GM18870 (cell line): ENCODE results near the gene NR3C1.
A peak's percentile ranks its signal among the peaks of the same experiment; 100 is the strongest.

ENCODE experiments used
- ATAC-seq: cut with Tn5 transposase; IDR thresholded peaks from one replicate; pipeline ENCODE4 v1.9.1; 2021; ENCODE audit warnings: moderate library complexity; ENCODE audit not compliant: unreplicated experiment

The NR3C1 gene

DNA sequence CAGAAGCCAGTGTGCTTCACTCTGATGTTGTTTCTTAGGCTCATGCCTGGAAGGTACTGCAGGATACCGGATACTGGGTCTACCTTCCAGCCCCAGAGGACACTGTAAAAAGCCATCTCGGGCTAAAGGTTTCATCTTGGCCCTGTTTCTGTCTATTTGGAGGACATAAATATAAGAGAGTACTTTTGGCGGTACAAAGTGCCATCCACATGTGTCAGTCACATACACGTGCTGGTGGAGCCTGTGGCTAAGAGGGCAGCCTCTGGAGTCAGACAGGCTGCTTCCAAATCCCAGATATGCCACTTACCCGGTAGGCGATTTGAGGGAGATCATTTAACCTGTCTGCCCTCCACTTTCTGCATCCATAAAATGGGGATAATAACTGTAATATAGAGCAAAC, 160.4 kb downstream of the NR3C1 start:
- ATAC-seq: no peak

DNA sequence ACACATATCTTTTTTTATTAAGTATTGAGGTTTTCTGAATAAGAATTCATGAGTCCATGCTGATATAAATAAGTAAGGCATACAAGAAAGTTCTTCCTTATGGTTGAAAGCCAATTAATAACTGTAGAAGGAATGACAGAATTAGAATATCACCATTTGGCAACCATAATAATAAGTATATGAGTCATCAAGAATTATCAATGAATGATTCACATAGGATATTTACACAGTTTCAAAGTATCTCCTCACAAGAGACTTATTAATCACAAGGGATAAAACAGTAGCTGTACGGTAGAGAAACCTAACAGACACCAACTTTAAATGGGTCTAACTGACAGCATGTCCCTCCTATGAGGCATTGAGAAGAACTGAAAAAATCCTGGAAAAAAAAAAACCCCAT, 161.6 kb downstream of the NR3C1 start:
- no peak for ATAC-seq

DNA sequence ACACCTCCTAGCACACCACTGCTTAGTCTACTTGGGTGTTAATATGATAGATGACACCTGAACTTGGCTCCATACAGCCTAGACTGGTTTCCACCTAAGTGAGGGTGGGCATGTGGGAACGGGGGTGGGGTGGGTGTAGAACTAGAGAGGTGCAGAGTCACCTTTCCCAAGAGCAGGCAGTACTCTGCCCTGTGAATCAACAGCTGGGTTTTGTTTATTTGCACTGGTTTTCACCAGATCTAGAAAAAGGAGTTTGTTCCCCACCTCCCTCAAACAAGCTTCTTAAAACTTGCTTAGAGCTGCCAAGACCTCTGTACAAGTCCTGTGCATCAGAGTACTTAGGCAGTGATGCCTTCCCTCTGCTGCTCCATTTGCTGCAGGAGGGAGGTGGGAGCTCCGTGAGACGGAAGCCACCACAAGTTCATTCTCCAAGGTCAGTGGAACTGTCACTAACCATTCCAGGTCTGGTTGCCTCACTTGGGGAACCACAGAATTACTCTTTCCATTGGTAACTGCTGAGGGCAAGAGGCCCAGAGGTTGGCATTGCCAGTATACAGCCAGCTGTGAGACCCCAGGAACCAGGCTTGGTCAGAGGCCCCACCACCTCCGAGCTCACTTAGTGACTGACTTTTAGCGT, 163.5 kb downstream of the NR3C1 start:
- ATAC-seq: no peak

DNA sequence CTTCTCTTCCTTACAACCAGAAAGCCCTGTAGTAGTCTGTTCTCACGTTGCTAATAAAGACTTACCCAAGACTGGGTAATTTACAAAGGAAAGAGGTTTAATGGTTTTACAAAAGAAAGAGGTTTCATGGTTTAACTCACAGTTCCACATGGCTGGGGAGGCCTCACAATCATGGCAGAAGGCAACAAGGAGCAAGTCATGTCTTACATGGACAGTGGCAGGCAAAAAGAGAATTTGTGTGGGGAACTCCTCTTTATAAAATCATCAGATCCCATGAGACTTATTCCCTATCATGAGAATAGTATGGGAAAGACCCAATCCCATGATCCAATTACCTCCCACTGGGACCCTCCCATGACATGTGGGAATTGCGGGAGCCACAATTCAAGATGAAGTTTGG, 164.9 kb downstream of the NR3C1 start:
- ATAC-seq: no peak

DNA sequence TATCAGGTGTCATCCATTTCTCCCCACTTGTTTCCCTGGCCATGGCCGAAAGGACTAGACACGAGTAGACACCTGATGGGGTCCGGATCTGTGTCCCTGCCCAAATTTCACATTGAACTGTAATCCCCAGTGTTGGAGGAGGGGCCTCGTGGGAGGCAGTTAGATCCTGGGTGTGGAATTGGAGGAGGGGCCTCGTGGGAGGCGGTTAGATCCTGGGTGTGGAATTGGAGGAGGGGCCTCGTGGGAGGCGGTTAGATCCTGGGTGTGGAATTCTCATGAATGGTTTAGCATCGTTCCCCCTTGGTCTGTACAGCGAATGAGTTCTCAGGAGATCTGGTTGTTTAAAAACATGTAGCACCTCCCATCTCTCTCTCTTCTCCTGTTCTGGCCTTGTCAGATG, 165.8 kb downstream of the NR3C1 start:
- ATAC-seq: no peak

DNA sequence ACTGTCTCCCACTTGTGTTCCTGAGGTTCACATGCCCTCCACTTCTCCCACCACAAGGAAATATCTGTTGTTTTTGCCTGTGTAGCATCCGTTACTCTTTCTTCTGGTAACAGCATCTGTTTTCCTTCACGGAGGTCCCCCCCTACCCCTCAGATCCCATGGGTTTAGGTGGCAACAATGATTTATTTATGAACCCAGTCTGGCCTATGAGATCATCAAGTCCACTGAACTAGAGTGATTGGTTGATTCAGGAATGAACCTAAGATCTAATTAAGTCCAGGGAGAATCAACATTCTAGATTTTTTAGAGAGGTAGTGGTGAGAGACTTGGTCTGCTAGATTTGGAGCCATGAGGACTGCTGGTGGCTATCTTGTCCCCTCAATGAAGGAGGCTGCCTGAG, 166.8 kb downstream of the NR3C1 start:
- no peak for ATAC-seq

DNA sequence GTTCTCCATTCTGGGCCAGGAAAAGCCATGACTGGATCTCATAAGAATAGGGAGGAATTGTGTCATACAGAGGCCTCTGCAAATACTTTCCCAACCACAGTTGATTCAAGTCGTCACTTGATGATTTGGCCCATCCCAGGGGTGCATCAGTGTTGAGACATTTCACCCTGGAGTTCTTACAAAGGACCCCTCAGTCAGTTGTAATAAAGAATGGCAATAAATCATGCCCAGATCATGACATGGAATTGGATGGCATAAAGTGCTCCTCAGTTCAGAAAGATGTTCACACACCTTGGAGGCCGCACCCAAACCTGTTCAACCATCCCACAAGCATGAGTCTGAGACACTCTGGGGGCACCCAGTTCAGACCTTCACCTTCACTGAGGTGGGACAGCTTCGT, 168.1 kb downstream of the NR3C1 start:
- ATAC-seq: no peak

DNA sequence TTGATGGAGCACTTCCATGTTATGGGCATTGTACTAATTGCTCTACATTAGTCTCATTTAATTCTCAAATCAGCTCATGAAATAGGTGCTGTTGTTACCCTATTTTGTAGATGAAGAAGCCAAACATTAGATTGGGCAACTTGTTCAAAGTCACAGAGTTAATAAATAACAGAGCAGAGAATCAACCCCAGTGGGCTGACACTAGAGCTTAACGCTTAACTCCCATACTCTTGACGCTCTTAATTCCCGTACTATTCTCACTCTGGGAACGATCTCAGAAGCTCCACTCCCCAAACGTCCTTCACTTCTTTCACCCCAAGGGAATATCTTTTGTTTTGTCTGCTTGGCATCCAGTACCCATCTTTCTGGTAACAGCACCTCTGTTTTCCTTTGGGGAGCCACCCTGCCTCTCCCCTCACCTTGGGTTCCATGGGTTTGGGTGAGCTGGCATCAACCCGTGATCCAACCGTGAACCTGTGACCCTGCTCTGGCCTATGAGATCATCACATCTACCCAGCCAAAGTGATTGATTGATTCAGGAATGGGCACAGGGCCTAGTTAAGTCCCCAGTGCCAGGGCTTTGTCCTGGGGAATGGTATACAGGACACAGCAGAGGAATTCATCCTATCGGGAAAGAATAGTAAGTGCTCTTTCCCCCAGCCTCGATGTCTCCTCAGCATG, 169.2 kb downstream of the NR3C1 start:
- ATAC-seq: no peak

DNA sequence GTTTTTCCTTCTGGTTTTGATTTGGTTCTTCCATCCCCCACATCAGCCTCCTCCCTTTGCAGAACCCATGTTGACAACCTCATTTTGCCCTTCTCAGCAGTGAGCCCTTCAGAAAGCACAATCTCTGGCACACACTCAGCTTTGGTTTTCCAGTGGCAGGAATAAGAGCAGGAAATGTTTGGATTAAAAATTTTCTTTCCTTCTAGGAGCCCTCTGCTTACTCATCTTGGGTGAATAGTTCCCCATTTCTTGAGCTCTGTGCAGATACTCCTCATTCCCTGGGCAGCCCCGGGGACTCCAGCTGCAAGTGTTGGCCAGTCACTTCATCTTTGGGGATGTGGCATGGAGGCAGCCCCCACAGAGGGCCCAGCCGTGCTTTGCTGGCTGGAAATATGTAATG, 170.5 kb downstream of the NR3C1 start:
- ATAC-seq: no peak

DNA sequence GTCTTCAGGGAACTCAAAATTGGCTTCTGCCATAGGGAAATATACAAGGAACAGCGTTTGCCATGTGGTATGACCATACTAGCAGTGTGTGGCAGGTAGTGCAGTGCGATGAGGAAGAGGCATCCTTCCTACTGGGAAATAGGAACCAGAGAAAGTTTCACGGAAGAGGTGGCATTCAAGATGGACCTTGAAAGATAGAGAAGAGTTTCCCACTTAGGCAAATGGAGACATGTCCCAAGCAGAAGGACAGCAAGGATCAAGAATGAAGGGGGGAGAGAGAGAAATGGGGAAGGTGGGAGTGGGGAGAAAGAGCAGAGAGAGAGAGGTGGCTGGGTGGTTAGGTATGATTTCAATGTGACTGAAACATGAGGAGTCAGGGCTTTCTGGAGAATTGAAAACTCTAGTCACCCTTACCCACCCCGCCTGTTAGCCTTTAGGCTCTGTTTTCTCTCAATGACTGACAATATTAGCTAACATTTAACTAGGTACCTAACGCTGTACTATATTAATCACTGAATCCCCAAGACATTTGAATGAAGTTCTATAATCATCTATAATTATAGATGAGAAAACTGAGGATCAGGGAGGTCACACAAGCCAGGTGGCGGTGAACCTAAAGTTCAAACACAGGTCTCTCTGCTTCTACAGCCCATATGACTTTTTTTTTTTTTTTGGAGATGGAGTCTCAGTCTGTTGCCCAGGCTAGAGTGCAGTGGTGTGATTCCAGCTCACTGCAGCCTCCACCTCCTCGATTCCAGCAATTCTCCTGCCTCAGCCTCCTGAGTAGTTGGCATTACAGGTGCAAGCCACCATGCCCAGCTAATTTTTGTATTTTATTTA, 171.3 kb downstream of the NR3C1 start:
- ATAC-seq: no peak

DNA sequence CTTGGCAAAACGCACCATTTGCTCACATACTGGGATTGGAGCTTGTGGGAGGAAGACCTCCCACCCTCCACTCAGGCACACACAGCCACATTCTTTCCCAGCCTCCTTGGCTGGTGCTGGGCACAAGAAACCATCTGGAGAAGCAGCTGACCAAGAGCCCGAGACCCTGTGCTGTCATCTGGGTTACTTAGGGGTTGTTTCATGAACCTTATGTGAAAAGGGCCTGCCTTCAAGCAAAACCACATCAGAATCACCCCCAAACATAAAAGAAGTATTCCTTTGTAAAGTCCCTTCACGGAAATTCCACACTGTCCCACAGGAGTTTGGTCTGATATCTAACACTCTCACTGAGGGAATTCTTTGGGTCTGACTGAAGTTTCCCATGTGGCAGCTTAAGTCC, 172.1 kb downstream of the NR3C1 start:
- no peak for ATAC-seq

DNA sequence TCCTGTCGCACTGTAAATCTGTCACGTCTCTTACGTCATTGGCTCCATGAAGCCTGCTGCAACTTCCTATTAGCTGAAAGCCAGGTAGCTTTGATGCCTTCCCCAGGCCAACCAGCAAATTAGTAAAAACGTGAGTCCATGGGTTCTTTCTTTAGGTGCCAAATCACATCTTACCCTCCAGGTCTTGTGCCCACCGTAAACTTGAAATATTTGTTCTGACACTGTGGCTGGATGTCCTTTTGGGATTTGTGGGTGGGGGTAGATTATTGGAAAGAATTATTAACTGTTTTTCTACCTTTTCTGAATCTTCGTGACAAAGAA, 172.8 kb downstream of the NR3C1 start:
- ATAC-seq: no peak

DNA sequence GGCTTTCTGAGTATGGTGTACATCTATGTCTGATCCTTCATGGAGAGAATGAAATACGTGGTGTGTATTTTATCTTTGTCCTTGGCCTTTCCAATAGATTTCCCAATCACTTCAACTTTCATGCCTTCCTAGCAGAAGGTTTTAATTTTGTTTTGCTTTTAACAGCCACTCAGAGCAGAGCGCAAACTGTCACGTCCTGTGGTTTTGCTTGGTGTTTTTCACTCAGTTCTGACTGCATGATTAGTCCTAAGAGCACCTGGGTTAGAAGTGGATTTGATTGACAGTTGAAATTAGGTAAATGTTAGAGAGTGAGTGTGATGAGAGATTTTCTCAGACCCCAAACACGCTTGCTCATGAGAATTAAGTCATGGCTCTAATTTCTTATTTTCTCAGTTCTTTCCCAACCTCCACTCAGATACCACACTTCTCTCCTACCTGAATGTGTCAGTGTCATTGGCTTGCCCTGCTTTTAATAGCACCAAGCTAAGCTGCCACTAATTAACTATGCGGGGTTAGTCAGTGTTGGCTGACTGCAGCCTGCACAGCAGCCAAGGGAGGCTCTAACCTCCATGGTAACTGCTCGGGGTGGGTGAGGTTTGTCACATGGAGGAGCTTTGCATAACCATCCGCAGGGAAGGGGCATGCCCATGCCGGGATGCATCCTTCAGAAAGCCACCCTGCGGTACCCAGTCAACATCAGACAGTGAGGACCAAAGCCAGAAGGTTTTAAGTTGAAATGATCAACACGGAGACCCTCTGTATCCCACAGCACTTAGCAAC, 173.4 kb downstream of the NR3C1 start:
- peak; percentile 85 for ATAC-seq

DNA sequence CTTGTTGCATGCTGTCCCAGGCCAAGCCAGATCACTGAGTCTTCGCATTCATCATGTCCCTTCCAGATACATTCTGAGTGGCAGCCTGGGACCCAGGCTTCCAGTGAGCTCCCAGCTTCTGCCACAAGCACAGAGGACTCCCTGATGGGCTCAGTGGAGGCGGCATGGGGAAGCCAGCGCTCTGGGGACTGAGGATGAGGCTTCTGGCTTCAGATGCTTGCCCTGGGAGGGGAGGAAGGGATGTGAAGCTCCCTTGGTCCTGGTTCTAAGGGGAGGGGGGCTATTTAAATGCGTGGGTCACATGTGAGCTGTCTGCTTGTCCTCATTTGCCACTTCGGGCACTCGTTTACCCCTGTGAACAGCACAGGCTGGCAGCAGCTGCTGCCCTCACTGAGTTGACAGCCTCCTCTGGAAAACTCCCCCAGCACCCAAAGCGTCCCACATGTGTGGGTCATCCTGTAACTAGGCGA, 174.0 kb downstream of the NR3C1 start:
- peak; percentile 38 for ATAC-seq

DNA sequence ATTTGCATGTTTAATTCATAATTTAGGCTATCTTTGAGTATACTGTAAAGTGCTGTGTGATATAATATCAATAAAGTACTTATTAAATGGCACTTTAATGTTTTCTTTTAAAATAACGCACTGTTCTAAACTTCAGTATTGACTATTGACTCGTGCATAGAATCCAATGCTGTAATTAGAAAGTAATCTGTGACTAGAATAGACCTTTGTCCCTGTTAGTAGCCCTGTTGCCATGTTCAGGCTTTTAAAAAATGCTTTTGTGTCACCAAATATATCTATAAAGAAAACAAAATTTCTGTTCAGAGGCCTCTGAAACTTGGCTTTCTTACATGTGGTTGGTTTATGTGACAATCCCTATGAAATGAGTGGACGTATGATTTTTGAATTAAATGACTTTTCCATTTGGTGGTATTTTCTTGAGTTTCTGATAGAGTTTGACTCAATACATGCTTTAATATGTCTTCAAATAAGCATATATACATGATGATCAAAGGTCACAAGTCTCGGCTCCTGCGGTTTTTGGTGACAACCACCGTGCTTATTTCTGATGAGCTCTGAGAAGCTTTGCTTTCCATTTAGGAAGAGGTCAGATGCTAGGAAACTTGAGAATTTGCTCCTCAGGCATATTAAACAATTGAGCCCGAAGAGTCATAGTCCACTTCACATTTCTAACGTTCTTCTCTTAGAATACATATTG, 174.7 kb downstream of the NR3C1 start:
- no peak for ATAC-seq
